K562 (cell line): ENCODE results near the gene BCCIP. TPM values are rescaled to one million over a fixed set of nuclear protein-coding genes. Genes with fewer than 3 reads are reported as not detected.
A peak's percentile ranks its signal among the peaks of the same experiment; 100 is the strongest.

Experiments used
- CBX8 ChIP-seq: fragments of 200-600 bp; sonication (generic); IDR thresholded peaks from 2 replicates; pipeline ENCODE4 v1.6.1; 2012; ENCODE audit warnings: borderline replicate concordance, mixed run types, low read depth, mild to moderate bottlenecking, moderate library complexity, mixed read lengths, low read length, control low read depth, inconsistent platforms; ENCODE audit not compliant: poor library complexity, severe bottlenecking; ENCODE audit errors: extremely low read depth
- HDGF ChIP-seq: fragments of 450-650 bp; IDR thresholded peaks from 2 replicates; pipeline ENCODE4 v1.6.1; 2016
- MTA3 ChIP-seq: fragments of 450-650 bp; formaldehyde crosslinking; IDR thresholded peaks from 2 replicates; pipeline ENCODE4 v1.6.1; 2017; ENCODE audit warnings: mild to moderate bottlenecking, borderline replicate concordance
- NCOR1 ChIP-seq: fragments of 450-650 bp; IDR thresholded peaks from 2 replicates; pipeline ENCODE4 v1.6.1; 2016; ENCODE audit warnings: mild to moderate bottlenecking, moderate library complexity
- PREB ChIP-seq: sonication (generic); formaldehyde crosslinking; IDR thresholded peaks from 2 replicates; pipeline ENCODE4 v1.8.1; 2023; ENCODE audit warnings: mild to moderate bottlenecking, missing genetic modification reagents
- REST ChIP-seq, 2 experiments: fragments of 450-650 bp; formaldehyde crosslinking in 1 of 2; IDR thresholded peaks; 2 replicates each; pipeline versions ENCODE4 v1.4.0 to v1.6.1; 2014 to 2020; ENCODE audit warnings: mild to moderate bottlenecking in 2 of 2, borderline replicate concordance in 1 of 2, low read depth in 1 of 2
- RUNX1 ChIP-seq: sonication (generic); IDR thresholded peaks from 2 replicates; pipeline ENCODE4 v1.6.1; 2016; ENCODE audit warnings: antibody characterized with exemption, low read depth
- SP2 ChIP-seq: IDR thresholded peaks from 2 replicates; pipeline ENCODE4 v1.6.1; 2011; ENCODE audit warnings: mild to moderate bottlenecking, low read depth, low read length, moderate library complexity; ENCODE audit not compliant: poor library complexity, severe bottlenecking; ENCODE audit errors: extremely low read depth
- TAL1 ChIP-seq: fragments of 450-650 bp; IDR thresholded peaks from 2 replicates; pipeline ENCODE4 v1.6.1; 2016; ENCODE audit warnings: mild to moderate bottlenecking
- USF2 ChIP-seq: sonication (generic); formaldehyde crosslinking; IDR thresholded peaks from 2 replicates; pipeline ENCODE4 v1.5.0; 2020; ENCODE audit warnings: missing genetic modification reagents
- ZBTB5 ChIP-seq: fragments of 450-650 bp; IDR thresholded peaks from 2 replicates; pipeline ENCODE4 v1.6.1; 2017; ENCODE audit warnings: antibody characterized with exemption
- polyA plus RNA-seq, 8 experiments: library from polyadenylated mRNA; depleted of rRNA in 4 of 8; stranded (reverse) in 5 of 8; unstranded in 3 of 8; fragments of >200 nt; fragmentation: Nextera tagmentation in 2 of 8; fragmentation: Illumina TruSeq in 1 of 8; extraction: Ambion mirVana in 2 of 8; extraction: Trizol in 1 of 8; gene quantifications; 2 replicates each; pipeline versions ENCODE4 v1.2.1 to v1.2.3, GENCODE V29; 2011 to 2014; ENCODE audit warnings: inconsistent platforms in 1 of 8, missing spikeins in 1 of 8
- total RNA-seq, 7 experiments: library from RNA; depleted of rRNA in 6 of 7; stranded (reverse); fragments of >200 nt in 6 of 7; fragmentation: Illumina TruSeq in 2 of 7; extraction: Trizol in 2 of 7; gene quantifications; 2 replicates each; pipeline versions ENCODE4 v1.2.1 to v1.2.3, GENCODE V29; 2011 to 2021; ENCODE audit warnings: low replicate concordance in 1 of 7

The BCCIP gene
- total and polyA plus RNA-seq, 9 of the 15 experiments (the other 6 are each of a cell fraction or from before 2014, with no cell fraction given), result 95.1 to 204 (median 163) TPM

GRCh38 chr10:125822878-125823662, at the start of gene BCCIP, which contains the start of gene UROS (continued):
- TF ChIP-seq SP2, result no peak
- TF ChIP-seq REST (IDR thresholded peaks at IDR 0.05; ENCODE audit: borderline replicate concordance), result no peak
- no peak for TF ChIP-seq REST (CRISPR knock-in tag; IDR thresholded peaks at IDR 0.05; ENCODE audit: low read depth)
- TF ChIP-seq PREB (CRISPR knock-in tag), result no peak
- TF ChIP-seq MTA3, result no peak
- no peak for TF ChIP-seq HDGF
- TF ChIP-seq RUNX1, result no peak
- TF ChIP-seq TAL1, result no peak
- no peak for TF ChIP-seq USF2 (CRISPR knock-in tag)
- TF ChIP-seq ZBTB5, result no peak
- TF ChIP-seq CBX8, result no peak
- peak; percentile 39; the same call in 1 of the 2 replicates for TF ChIP-seq NCOR1
